GM19238 (cell line): ENCODE data around the gene EFCAB8.

ENCODE experiments used
- DNase-seq: peaks from one replicate; pipeline ENCODE4 v3.0.0; 2011; ENCODE audit warnings: low spot score; ENCODE audit not compliant: insufficient read length

Gene EFCAB8

GRCh38 chr20:32858701-32859372, at the start of gene EFCAB8:
Gene EFCAB8 (plus strand): TSS chr20:32858923. CDS start chr20:32863793, 4,870 bp downstream.
- DNase-seq = no peak

GRCh38 chr20:32809907-32810306, 48.8 kb upstream of the EFCAB8 start:
- no peak for DNase-seq

- DNase-seq = no peak
Measured at GRCh38 chr20:32810941-32811340, 47.8 kb upstream of the EFCAB8 start.

- DNase-seq = no peak
Measured at GRCh38 chr20:32811886-32812285, 46.8 kb upstream of the EFCAB8 start.

GRCh38 chr20:32819992-32820697, 38.6 kb upstream of the EFCAB8 start:
- DNase-seq = peak; percentile 68

- DNase-seq = no peak
Measured at GRCh38 chr20:32820698-32821377, 37.9 kb upstream of the EFCAB8 start.

GRCh38 chr20:32822225-32822624, 36.5 kb upstream of the EFCAB8 start:
- DNase-seq = no peak

GRCh38 chr20:32823078-32823477, 35.6 kb upstream of the EFCAB8 start:
- no peak for DNase-seq

GRCh38 chr20:32823737-32824588, 34.8 kb upstream of the EFCAB8 start:
- DNase-seq = no peak

- DNase-seq = no peak
Measured at GRCh38 chr20:32828029-32828680, 30.6 kb upstream of the EFCAB8 start.

- DNase-seq = no peak
Measured at GRCh38 chr20:32829311-32830005, 29.3 kb upstream of the EFCAB8 start.

GRCh38 chr20:32830437-32830836, 28.3 kb upstream of the EFCAB8 start:
- DNase-seq = no peak

- DNase-seq = no peak
Measured at GRCh38 chr20:32831982-32832381, 26.7 kb upstream of the EFCAB8 start.

- DNase-seq = no peak
Measured at GRCh38 chr20:32832664-32833063, 26.1 kb upstream of the EFCAB8 start.

GRCh38 chr20:32834972-32835371, 23.8 kb upstream of the EFCAB8 start:
- DNase-seq = no peak

GRCh38 chr20:32837157-32837556, 21.6 kb upstream of the EFCAB8 start:
- no peak for DNase-seq

GRCh38 chr20:32839227-32839981, 19.3 kb upstream of the EFCAB8 start:
- no peak for DNase-seq

GRCh38 chr20:32839982-32840285, 18.8 kb upstream of the EFCAB8 start:
- DNase-seq = no peak

GRCh38 chr20:32841174-32841573, 17.5 kb upstream of the EFCAB8 start:
- no peak for DNase-seq

GRCh38 chr20:32841632-32842031, 17.1 kb upstream of the EFCAB8 start:
- no peak for DNase-seq
